ENCODE measurements around the gene TRMU.
"Not testable (repeated sequence)": the region's sequence is repeated elsewhere in the genome, so short reads cannot be mapped to it uniquely, and the experiment has no call there.

TRMU gene

GRCh38 chr22:46303347-46303965 lies 32.1 kb upstream of the TRMU start:
- no peak for DNase-seq

GRCh38 chr22:46308283-46308988 lies 27.1 kb upstream of the TRMU start:
- DNase-seq, result no peak

GRCh38 chr22:46309526-46310085 lies 25.9 kb upstream of the TRMU start:
- DNase-seq, result no peak

GRCh38 chr22:46312056-46312455 lies 23.5 kb upstream of the TRMU start:
- no peak for DNase-seq

GRCh38 chr22:46312848-46313247 lies 22.7 kb upstream of the TRMU start:
- not testable (repeated sequence) for DNase-seq

GRCh38 chr22:46315976-46316375 lies 19.5 kb upstream of the TRMU start:
- DNase-seq, result no peak

GRCh38 chr22:46317646-46318045 lies 17.9 kb upstream of the TRMU start:
- no peak for DNase-seq

GRCh38 chr22:46318576-46318975 lies 16.9 kb upstream of the TRMU start:
- no peak for DNase-seq

- no peak for DNase-seq
These were observed 16.2 kb upstream of the TRMU start for GRCh38 chr22:46319319-46319718.

GRCh38 chr22:46320166-46320710 lies 15.3 kb upstream of the TRMU start:
- no peak for DNase-seq

- no peak for DNase-seq
These were observed 14.7 kb upstream of the TRMU start for GRCh38 chr22:46320716-46321386.

GRCh38 chr22:46322711-46323110 lies 12.8 kb upstream of the TRMU start:
- no peak for DNase-seq

- no peak for DNase-seq
These were observed 12.4 kb upstream of the TRMU start for GRCh38 chr22:46323162-46323561.

GRCh38 chr22:46326066-46326680 lies 9.3 kb upstream of the TRMU start:
- no peak for DNase-seq

- DNase-seq, result no peak
These were observed 7.6 kb upstream of the TRMU start for GRCh38 chr22:46327691-46328465.

GRCh38 chr22:46328797-46329196 lies 6.7 kb upstream of the TRMU start:
- no peak for DNase-seq

- no peak for DNase-seq
These were observed 5.9 kb upstream of the TRMU start for GRCh38 chr22:46329616-46330015.

GRCh38 chr22:46330426-46330825 lies 5.1 kb upstream of the TRMU start:
- no peak for DNase-seq

- no peak for DNase-seq
These were observed 4.0 kb upstream of the TRMU start for GRCh38 chr22:46331496-46331895.

GRCh38 chr22:46336119-46337078 lies 885 bp downstream of the TRMU start:
- DNase-seq, result no peak

GRCh38 chr22:46337870-46338269 lies 2.4 kb downstream of the TRMU start:
- DNase-seq, result no peak
